Dermis blood vessel endothelial cell (primary cell): ENCODE measurements around the gene SH3BP2. TPM values are rescaled to one million over a fixed set of nuclear protein-coding genes. Genes with fewer than 3 reads are reported as not detected.

Experiments
- DNase-seq: peaks from one replicate; pipeline ENCODE4 v3.0.0; 2010
- total RNA-seq: library from RNA; depleted of rRNA; stranded (reverse); fragments of >200 nt; gene quantifications from 2 replicates; pipeline ENCODE4 v1.2.3, GENCODE V29; 2014

The SH3BP2 gene
- total RNA-seq, 1 donor from 2014 or later: 26.4 TPM

DNA sequence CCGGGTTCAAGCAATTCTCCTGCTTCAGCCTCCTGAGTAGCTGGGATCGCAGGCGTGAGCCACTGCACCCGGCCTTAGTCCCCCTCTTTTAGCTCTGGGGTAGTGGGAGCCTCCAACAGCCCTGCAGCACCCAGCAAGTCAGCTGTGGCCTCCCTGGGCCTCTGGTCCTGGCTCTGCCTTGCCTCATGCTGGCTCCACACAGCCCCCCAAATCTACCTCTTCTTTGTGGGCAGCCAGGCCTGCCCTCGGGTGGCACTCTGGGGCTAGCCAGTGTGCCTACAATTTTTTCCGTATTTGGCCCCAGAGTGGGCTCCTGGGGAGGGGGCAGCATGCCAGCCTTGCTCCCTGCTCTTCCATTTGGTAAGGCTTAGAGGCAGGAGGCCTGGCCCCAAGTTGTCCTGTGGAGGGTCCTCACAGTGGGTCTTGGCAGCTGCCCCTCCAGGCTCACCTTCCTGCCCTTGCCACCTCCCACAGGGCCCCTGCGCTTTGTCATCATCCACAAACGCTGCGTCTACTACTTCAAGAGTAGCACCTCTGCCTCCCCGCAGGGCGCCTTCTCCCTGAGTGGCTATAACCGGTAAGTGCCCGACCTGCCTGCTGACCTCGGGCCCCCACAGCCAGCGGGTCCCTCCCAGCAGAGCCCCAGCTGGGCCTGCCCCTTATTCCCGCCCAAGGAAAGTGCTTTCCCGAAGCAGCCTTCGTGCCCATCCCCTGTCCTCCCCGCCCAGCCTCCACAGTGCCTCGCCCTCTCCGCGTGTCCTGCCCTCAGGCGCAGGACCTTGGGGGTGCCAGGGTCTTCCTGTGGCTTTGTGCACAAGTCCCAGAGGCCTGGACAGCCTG is 29.8 kb downstream of the SH3BP2 start:
- no peak for DNase-seq

- no peak for DNase-seq
These were observed 30.4 kb downstream of the SH3BP2 start for GRCh38 chr4:2823301-2823670.

DNA sequence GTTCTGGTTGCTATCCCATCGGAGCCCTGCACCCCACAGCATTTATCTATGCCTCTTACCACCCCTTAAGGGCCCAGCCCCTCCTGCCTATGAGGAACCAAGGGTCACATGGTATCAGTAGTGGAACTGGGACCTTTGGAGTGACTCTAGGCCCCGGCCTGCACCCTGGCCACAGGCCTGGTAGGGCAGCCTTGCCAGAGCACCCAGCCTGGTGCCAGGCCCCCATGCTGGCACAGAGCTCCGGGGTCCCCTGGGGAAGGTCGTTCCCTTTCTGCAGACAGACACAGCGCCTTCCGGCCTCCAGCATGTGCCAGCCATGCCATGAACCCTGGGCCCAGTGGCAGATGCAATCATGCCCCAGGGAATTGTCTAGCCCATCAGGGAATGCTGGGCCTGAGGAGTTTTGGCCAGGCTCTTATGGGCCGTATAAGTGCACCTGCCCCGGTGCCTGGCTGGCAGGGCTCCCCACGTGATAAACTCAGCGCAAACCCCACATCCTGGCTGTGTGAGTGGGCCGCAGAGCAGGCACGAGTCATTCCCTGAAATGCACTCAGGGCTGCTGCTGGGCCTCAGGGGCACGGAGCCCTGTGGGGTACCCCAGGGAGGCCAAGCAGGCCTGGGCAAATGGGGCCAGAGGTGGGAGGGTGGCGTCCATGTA is 30.9 kb downstream of the SH3BP2 start:
- DNase-seq: no peak

DNA sequence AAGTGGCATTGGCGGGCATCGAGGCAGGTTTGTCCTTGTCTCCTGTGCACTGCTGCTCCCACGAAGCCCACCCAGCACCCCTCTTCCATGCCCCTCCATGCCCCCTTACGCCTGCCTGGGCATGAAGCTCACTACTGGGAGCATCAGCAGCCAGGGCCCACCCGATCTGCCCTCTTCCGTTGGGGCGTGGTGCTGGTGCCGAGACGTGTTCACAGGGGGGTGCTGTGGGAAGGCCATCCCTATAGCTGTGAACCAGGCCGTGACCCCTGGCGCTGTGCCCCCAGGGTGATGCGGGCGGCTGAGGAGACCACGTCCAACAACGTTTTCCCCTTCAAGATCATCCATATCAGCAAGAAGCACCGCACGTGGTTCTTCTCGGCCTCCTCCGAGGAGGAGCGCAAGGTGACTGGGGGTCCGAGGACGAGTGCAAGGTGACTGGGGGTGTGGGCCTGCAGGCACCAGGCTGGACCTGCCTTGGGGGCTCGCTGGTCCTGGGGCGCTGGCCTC is 31.5 kb downstream of the SH3BP2 start:
- DNase-seq: no peak

- no peak for DNase-seq
These were observed 32.0 kb downstream of the SH3BP2 start for GRCh38 chr4:2824836-2825381.

DNA sequence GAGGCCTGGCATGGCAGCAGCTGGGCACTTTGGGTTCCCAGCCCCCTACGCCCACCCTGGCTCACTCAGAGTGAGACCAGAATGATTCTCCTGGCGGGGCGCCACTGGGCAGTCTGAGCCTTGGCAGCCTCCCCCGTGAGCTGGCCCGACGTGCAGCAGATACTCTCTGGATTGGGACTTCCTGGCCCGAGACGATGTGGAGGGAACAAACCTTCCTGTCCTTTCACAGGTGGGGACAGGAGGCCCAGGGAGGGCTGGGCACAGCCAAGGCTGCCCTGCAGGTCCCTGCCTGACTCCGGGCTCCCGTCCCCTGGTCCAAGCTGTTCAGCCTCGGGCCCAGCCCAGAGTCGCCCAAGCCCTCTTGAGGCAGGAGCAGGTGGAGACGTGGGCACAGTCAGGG is 32.9 kb downstream of the SH3BP2 start:
- DNase-seq: no peak

GRCh38 chr4:2827071-2827873 is 34.4 kb downstream of the SH3BP2 start:
- no peak for DNase-seq

GRCh38 chr4:2827874-2828751 is 35.2 kb downstream of the SH3BP2 start:
- DNase-seq: no peak

- DNase-seq: no peak
These were observed 35.9 kb downstream of the SH3BP2 start for GRCh38 chr4:2828758-2829181.

DNA sequence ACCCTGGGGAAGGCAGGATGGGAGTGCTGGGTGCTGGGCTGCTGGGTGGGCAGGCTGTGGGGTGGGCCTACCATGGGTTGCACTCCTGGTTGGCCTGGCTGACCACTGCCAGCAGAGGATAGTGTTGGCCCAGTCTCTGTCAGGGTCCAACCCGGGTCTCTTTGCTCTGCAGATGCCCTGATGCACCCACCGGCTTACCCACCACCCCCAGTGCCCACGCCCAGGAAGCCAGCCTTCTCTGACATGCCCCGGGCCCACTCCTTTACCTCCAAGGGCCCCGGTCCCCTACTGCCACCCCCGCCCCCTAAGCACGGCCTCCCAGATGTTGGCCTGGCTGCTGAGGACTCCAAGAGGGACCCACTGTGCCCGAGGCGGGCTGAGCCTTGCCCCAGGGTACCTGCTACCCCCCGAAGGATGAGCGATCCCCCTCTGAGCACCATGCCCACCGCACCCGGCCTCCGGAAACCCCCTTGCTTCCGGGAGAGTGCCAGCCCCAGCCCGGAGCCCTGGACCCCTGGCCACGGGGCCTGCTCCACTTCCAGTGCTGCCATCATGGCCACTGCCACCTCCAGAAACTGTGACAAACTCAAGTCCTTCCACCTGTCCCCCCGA is 36.5 kb downstream of the SH3BP2 start:
- DNase-seq: no peak

- DNase-seq: no peak
These were observed 37.1 kb downstream of the SH3BP2 start for GRCh38 chr4:2829933-2830451.

DNA sequence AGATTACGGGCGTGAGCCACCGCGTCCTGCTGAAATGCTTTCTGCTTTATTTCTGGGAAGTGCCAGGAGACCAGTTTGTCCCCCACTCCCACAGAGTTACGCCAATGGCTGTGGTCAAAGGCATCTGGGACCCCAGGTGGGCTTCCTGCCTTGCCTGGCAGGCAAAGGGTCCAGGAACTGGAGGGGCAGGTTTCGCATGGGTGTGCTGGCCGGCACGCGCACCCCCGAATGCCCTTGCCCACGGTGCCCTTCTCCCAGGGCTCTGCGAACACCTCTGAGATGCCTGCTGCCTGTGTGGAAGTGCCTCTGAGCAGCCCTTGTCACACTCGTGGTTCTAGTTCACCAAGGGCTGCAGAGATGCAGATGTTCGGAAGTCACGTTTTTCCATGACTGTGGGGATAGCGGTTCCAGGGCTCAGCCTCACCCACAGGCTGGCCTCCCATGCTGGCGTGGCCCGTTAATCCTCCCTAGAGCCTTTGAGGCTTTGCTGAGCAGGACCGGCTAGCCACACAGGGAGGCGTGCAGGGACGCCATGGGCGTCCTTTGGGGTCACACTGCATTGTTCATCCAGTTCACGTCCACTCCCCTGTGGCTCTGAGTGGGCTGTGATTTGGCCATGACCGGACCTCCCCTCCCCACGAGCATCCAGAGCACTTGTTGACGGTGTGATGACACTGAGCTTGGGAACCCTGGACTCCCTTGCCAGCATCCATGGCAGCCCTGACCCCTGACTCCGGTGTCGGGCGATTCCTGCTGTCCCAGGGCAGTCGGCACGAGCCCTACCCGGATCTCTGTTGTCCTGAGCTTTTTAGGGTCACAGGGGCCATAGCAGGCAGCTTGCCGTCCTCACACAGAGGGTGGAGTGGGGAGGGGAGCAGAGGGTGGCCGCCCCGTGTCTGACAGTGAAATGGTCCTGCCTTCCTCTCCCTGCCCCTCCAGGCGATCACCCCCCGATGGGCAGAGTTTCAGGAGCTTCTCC is 38.0 kb downstream of the SH3BP2 start:
- no peak for DNase-seq

- no peak for DNase-seq
These were observed 38.9 kb downstream of the SH3BP2 start for GRCh38 chr4:2831611-2832308.

- no peak for DNase-seq
These were observed 39.6 kb downstream of the SH3BP2 start for GRCh38 chr4:2832309-2832980.

GRCh38 chr4:2832981-2833670 is 40.2 kb downstream of the SH3BP2 start:
- no peak for DNase-seq

DNA sequence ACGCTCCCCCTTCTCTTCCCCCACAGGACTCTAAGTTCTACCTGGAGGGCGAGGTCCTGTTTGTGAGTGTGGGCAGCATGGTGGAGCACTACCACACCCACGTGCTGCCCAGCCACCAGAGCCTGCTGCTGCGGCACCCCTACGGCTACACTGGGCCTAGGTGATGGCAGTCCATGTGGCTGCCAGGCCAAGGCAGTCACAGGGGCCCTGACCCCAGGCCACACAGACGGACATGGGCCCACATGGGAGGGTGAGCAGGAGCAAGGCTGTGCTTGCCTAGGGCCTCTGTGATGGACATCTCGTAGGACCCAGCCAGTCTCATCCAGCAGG is 40.8 kb downstream of the SH3BP2 start:
- DNase-seq: no peak

- no peak for DNase-seq
These were observed 41.4 kb downstream of the SH3BP2 start for GRCh38 chr4:2834001-2834921.
